OCI-LY7 (cell line): Measurements from ENCODE around the gene ERC1.

Experiments
- CTCF ChIP-seq: fragments of 200-600 bp; sonication (generic); conservative IDR thresholded peaks from 2 replicates; pipeline ENCODE4 v1.5.1; 2014; ENCODE audit warnings: mild to moderate bottlenecking, antibody characterized with exemption, low read length, moderate library complexity, mixed read lengths
- EZH2phosphoT487 ChIP-seq: fragments of 200-600 bp; sonication (generic); IDR thresholded peaks from 2 replicates; pipeline ENCODE4 v1.6.1; 2018; ENCODE audit warnings: low read depth, borderline replicate concordance, mild to moderate bottlenecking, mixed run types, antibody characterized with exemption, low read length, moderate library complexity, mixed read lengths

GRCh38 chr12:1203735-1204019 is 212.7 kb downstream of the ERC1 start:
- TF ChIP-seq CTCF (no peak), EZH2phosphoT487 (no peak)
